Activated T-helper 1 cell treated with Interleukin-2 at 50 U/mL for 16 hours (primary cell): Measurements from ENCODE around the gene ERC1.

Source experiments
- DNase-seq: peaks from one replicate; pipeline ENCODE4 v3.0.0-alpha.2; 2020; ENCODE audit warnings: low read depth

ERC1 gene

GRCh38 chr12:1391722-1392121 is 400.7 kb downstream of the ERC1 start:
- no peak for DNase-seq

GRCh38 chr12:1395421-1395955 is 404.5 kb downstream of the ERC1 start:
- DNase-seq: no peak

GRCh38 chr12:1398673-1399072 is 407.6 kb downstream of the ERC1 start:
- DNase-seq: no peak

- DNase-seq: no peak
Observed at GRCh38 chr12:1401891-1402290, 410.9 kb downstream of the ERC1 start.

GRCh38 chr12:1403417-1403816 is 412.4 kb downstream of the ERC1 start:
- no peak for DNase-seq

GRCh38 chr12:1405619-1406018 is 414.6 kb downstream of the ERC1 start:
- no peak for DNase-seq

GRCh38 chr12:1410794-1411193 is 419.8 kb downstream of the ERC1 start:
- no peak for DNase-seq

- no peak for DNase-seq
Observed at GRCh38 chr12:1413930-1414329, 422.9 kb downstream of the ERC1 start.

- DNase-seq: no peak
Observed at GRCh38 chr12:1418144-1418543, 427.1 kb downstream of the ERC1 start.

- no peak for DNase-seq
Observed at GRCh38 chr12:1419849-1420371, 428.9 kb downstream of the ERC1 start.

- DNase-seq: no peak
Observed at GRCh38 chr12:1421091-1421846, 430.2 kb downstream of the ERC1 start.

- DNase-seq: no peak
Observed at GRCh38 chr12:1422604-1423315, 431.7 kb downstream of the ERC1 start.

- DNase-seq: no peak
Observed at GRCh38 chr12:1424674-1425395, 433.8 kb downstream of the ERC1 start.

GRCh38 chr12:1425396-1425729 is 434.3 kb downstream of the ERC1 start:
- no peak for DNase-seq

- DNase-seq: no peak
Observed at GRCh38 chr12:1428671-1429070, 437.6 kb downstream of the ERC1 start.

GRCh38 chr12:1429980-1430379 is 439.0 kb downstream of the ERC1 start:
- DNase-seq: no peak

- DNase-seq: no peak
Observed at GRCh38 chr12:1434296-1434955, 443.4 kb downstream of the ERC1 start.

- DNase-seq: no peak
Observed at GRCh38 chr12:1435044-1435443, 444.0 kb downstream of the ERC1 start.

- DNase-seq: no peak
Observed at GRCh38 chr12:1435456-1435855, 444.4 kb downstream of the ERC1 start.

- DNase-seq: no peak
Observed at GRCh38 chr12:1436015-1436414, 445.0 kb downstream of the ERC1 start.

- no peak for DNase-seq
Observed at GRCh38 chr12:1436981-1437380, 446.0 kb downstream of the ERC1 start.

- DNase-seq: no peak
Observed at GRCh38 chr12:1439201-1439600, 448.2 kb downstream of the ERC1 start.
